Stimulated activated CD8-positive, alpha-beta memory T cell treated with anti-CD3 and anti-CD28 coated beads, Interleukin-15, amount 100 ng/mL, for 24 hours (primary cell): ENCODE data around the gene EFCAB5.
"Not testable (repeated sequence)": the region's sequence is repeated elsewhere in the genome, so short reads cannot be mapped to it uniquely, and the experiment has no call there.

Source experiments
- DNase-seq: peaks from one replicate; pipeline ENCODE4 v3.0.0-alpha.2; 2020; ENCODE audit warnings: low read depth

Gene EFCAB5

DNA sequence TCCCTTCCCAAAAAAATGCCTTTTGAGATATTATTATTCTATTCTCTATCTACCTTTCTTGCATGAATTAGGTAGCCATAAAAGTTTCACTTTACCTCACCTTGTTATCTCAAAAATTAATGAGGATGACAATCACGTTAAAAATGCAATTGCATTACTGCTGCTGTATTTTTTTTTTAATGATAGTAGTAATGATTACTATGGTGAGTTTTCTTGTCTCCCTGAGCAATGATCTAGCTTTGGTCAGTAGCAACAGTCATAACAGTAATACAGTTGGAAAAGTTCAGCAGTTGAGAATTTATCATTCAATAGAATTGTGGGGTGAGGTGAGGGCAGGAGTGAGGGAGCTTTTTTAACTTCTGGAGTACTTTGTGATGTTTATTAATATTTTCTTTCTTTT, at the start of gene EFCAB5:
EFCAB5 (plus strand) TSS at position 301 of the 400 bp plus-strand sequence. CDS start 163 bp downstream, outside the sequence.
- DNase-seq = no peak

DNA sequence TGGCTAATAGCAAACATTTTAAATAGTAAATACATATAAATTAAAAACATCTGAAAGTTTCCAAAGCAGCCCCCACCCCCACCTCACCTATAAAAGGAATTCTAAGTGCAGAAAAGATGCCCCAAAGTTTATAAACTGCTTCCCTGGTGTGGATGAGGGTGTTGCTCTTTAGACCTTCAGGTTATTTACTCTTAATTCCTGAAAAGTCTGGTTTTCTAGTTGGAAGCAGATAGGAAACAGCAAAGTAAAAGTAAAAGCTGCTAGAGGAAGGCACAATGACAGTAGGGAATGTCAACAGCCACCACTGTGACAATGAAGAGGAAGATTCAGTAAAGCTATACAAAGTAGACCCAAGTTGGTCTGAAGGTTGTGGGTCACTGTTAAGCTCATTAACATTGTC, 49.2 kb upstream of the EFCAB5 start:
- DNase-seq = no peak

DNA sequence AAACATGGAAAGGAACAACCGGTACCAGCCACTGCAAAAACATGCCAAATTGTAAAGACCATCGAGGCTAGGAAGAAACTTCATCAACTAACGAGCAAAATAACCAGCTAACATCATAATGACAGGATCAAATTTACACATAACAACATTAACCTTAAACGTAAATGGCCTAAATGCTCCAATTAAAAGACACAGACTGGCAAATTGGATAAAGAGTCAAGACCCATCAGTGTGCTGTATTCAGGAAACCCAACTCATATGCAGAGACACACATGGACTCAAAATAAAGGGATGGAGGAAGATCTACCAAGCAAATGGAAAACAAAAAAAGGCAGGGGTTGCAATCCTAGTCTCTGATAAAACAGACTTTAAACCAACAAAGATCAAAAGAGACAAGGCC, 44.3 kb upstream of the EFCAB5 start:
- not testable (repeated sequence) for DNase-seq

DNA sequence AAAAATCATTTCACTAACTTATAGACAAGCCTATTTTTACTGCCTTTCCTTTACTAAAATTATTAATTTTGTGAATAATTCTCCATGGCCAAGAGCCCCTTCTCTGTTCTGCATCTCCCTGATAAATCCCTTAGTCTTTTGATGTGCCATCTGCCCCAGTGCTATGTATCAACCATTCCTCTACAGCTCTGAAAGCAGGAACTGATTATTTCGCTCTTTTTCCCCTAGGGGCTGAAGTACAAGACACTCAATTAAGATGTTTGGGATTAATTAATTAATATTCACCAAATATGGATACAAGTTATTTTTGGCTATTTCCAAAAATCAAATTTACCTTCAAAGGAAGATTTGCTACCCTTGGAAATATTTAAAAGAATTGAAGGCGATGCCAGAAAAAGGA, 38.0 kb upstream of the EFCAB5 start:
- no peak for DNase-seq

DNA sequence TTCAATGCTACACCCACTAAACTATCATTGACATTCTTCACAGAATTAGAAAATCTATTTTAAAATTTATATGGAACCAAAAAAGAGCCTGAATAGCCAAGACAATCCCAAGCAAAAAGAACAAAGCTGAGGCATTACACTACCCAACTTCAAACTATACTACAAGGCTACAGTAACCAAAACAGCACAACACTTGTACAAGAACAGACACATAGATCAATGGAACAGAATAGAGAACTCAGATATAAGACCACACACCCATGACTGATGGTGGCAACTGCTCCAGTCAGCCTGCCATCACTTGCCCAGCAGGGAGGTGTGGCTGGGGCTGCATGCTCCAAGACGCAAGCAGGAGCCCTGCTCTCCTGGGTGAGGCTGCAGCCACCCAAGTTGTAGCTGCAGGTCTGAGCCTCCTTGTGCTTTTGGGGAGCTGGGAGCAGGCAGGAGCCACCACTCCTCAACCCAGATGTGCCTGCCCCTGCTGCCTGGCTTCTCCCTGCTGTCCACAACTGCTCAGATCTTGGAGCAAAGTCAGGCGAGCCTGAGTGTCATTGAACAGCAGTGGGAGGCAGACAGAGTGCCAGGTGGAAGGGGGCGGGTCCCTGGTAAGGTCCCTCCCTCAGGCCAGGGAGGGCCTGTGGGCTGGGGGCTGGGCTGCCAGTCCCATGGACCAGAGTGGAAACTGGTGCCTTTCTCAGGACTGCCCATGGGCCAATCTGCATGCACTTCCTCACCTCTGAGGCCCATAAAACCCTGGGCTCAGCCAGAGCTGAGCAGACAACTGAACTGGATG, 36.2 kb upstream of the EFCAB5 start:
- no peak for DNase-seq

DNA sequence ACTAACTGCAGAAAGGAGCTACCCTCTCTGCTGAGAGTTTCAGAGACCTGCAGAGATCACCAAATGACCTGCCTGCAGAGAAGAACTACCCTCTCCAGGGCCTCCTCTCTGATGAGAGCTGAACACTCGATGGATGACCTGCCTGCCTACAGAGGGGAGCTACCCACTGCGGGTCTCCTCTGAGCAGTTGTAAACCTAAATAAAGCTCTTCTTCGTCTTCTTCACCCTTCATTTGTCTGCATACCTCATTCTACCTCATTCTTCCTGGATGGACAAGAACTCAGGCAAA, 35.6 kb upstream of the EFCAB5 start:
- DNase-seq = no peak

DNA sequence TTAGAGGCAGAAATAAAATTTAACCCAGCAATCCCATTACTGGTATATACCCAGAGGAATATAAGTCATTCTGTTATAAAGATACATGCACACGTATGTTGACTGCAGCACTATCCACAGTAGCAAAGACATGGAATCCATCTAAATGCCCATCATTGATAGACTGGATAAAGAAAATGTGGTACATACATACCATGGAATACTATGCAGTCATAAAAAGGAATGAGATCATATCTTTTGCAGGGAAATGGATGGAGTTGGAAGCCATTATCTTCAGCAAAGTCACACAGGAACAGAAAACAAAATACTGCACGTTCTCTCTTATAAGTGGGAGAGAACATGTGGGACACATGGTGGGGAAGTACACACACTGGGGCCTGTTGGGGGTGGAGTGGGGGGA, 34.5 kb upstream of the EFCAB5 start:
- no peak for DNase-seq

DNA sequence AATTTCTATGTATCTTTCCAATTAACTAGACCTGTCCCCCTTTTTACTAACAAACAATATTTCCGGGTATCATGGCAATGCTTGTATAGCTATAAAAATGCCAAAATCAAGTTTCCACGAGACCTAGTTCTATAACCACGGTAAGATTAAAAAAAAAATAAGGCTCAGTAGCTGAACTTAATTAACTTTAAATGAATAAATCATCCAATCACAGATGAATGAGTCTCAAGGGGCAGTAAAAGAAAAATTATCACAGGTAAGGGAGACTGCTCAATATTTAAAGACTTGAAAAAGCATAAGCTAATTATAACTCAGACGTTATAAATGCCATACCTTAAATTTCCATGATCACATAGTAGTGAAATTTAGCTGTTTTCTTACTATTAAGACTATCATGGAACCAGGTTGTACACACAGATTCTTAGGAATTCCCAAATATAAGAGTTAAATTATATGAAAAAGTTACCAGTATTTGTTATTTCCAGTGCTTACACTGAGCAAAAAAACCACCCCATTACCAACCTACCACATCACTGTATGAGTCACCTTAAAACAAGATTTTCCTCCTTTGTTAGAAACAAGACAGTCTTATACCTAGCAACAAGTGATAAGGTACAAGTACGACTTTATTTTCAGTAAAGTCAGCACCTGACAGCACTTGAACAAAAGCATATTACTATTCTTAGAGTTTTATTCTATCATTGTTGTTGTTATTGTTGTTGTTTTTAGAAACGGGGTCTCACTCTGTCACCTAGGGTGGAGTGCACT, 32.0 kb upstream of the EFCAB5 start:
- DNase-seq = no peak

DNA sequence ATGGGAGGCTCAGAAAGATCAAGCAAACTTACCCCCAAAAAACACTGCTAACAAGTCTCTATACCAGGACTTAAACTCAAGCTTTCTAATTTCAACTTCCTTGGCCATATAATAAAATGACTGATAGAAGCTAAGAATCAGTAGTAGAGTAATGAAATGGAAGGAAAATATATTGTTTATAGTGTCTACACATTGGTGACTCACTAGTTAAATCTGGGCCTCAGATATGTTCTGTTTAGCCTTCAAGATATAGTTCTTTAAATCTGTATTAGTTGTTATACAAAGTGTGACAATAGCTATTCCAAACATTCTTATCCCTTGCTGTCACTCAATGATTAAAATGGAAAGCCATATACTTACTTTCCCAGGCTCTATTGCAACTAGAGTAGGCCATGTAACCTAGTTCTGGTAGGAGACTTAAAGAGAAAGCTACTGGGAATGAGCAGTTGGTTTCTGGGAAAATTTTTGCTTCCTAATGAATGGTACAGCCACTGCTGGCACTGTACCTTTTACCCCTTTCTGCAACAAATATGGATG, 29.7 kb upstream of the EFCAB5 start:
- DNase-seq = no peak

DNA sequence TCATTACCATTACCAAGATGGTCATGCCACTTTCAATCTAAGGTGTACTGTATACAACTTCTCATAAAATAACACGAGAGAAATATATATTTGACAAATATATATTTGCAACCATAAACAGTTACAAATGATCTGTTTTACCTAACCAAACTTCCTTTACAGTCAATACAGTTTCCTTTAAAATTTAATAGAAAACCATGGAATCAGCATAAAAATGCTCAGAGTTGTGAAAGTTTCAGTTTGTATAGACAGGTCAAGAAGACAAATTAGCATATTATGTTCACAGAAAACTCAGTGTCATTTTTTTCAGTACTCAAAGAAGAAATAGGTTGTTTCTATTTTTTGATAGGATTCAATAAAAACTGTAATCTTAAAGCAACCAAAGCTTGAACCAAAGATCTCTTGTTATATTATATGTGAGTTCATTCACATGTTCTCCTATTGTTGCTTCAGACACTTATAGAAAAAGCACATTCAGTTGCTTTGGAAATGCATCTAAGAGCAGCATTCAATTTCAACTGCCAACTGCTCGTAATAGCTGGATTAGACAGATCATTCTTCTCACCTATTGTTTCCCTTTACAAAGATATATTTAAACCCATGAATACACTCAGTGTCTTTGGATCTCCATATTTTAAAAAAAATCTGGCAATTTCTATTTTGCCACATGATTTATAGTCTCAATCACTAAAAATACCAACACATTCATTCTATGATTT, 26.5 kb upstream of the EFCAB5 start:
- no peak for DNase-seq

DNA sequence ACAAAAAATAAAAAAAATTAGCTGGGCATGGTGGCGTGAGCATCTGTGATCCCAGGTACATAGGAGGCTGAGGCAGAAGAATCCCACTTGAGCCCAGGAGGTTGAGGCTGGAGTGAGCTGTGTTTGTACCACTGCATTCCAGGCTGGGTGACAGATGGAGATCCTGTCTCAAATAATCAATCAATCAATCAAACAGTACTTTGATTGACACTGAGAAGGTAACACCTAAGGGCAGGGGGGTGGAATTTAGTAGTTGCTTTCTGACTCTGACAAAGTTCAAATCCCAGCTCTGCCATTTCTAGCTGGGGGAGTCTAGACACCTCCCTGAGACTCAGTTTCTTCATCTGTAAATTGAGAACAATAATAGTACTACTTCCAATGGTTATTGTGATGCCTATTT, 23.4 kb upstream of the EFCAB5 start:
- no peak for DNase-seq

DNA sequence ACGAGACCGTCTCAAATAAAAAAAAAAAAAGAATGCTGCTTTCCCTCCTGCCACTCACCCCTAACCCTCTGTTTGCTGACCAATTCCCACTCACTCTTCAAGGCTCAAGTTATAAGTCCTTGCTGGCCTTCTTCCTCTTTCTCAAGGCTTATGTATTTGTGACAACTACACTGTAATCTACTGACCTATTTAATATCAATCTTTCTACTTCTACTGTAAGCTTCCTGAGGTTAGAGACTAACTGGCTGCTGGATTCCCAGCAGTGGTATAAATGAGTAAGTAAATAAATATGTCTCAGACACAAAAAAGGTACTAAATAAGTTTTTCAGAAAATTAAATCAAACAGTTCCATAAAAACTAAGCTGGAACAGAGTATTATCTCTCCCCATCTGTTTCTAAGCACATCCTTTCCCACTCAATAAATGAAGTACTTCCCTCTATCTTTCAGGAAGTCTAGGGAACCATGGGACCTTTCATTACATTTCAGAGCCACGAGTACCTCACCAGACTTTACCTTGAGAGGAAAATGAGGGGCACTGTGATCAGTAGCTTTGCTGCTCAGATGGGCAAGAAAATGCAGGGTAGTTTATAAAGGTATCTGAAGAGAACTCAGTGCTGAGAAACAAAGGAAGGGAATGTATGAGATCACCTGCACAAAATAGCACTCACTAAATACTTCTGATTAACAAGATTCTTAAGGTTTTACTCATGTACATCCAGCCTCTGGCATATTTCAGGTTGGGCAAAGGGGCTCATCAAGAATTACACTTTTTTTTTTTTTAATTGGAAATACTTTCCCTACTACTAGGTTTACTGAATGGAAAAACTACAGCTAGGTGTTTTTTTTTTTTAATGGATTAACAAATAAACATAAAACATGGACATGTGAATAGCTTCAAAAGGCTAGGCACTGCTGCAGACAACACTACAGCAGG, 22.2 kb upstream of the EFCAB5 start:
- no peak for DNase-seq

DNA sequence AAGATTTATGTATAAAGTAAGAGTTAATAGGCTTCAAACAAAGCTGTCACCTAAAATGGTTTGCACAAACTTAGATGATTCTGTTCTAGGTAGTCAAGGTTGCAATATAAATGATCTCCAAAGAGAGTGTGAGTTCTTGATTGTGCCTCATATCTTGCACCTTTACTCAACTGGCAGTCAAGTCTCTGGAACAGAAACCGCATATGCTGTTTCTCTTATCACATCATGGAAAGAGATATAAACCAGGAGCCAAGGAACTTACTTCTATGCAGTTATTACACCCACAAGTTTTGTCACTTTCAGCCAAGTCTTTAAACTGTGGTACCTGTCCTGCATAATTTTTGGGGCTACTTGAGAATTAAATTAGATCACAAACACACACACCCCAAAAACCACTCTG, 16.6 kb upstream of the EFCAB5 start:
- DNase-seq = no peak

DNA sequence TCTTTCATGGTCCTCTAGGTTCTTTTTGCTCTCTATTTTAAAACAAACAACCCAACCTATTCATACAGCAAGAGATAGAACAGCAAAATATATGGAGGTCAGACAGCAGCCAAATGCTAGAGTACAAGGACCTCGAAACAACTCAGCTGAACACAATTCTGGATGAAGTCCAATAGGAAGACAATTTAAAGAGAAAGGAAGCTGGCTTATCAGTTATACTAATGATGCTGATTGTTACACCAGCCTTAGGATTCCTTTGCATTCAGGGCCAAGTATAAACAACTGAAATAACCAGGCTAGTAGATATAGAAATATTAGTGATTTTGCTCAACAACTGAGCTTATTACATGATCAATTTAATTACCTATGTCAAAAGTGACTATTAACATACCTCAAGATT, 13.9 kb upstream of the EFCAB5 start:
- no peak for DNase-seq

DNA sequence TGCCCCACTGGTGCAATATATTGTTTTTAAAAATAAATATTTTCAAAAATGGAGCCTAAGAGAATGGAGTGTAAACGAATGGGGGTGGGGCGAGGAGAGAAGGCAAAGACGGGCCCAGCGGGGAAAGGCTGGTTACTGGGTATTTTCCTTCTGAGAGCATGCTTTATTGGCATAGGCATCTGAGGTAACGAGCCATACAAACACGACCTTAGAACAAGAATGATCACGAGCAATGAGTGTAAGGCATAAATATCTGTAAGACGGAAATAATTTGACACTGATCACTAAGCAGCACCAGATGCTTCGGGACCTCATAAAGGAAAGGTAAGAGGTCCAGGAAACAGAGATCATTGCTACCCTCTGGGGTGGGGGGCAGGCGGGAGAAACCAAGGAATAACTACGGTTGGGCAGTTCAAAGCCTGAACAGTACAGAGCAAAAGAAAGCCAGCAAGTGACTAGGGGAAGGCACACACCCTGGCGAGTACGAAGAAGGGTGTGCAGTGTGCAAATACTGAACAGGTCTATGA, 12.4 kb upstream of the EFCAB5 start:
- DNase-seq = no peak

DNA sequence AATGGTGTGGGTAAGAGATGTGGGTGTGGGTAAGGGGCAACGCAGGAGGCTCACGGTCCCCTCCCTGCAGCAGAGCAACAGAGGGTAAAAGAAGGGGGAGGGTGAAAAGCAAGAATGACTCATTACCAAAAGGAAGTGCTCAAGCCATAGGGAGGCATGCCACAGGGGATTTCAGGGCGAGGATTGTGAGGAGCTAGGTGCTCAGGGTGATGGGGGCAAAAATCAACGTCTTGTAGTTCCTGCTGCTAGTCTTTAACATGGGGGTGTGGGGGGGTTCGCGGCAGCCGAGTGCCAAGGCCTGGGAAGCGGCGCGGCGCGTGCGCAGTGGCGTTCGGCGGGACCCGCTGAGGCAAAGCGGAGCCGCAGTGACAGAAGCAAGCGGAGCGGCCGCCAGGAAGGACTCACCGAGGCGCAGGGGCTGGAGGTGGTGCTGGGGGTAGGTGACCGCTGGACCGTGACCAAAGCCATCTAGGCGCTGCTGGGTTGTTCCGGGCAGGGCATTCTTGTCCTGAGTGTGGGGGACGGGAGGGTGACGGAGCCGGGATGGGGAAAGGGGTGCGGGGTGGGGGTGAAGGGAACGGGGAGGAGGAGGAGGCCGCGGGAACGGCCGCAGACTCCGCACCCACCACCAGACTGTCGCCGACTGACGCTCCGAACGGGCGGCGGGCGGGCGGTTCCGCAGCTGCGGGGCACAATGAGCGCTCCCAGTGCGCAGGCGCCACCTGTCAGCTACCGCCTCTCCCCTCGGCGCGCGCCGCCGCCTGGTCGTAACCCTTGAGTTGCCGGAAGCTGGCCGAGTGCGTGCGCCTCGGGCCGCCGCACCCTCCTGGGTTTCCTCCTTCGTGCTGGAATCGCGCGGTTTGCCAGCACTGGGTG, 11.7 kb upstream of the EFCAB5 start, which contains the start of gene SSH2:
SSH2 (minus strand) TSS at position 696 of the 876 bp plus-strand sequence; CDS start at position 468, 228 bp downstream.
- DNase-seq = peak; percentile 75

DNA sequence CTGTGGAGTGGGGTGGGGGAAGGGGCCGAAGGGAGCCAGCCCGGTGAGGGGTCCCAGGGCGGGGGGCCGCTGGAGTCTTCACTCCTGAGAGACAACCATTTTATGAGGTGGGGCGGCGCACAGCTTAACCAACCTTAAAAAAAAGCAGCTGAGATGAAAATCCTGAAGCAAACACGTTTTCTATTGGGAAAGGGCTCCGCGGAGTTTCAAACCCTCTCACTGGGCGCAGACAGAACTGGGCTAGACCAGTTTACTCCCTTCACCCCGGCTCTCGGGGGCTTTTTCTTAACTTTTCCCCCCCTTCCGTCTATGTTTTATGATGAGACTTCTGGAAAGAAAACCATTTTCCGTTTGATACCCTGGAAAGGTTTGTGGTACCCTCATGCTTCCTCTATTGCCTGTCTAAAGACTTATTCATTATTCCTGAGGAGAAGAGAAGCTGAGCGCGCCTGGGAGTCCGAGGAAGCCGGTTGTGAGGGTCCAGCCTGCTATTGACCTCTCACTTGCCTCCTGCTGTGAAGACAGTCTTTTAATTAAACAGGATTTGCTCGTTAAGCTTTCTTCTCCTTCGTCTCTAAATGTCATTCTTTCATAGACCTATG, 10.9 kb upstream of the EFCAB5 start:
- DNase-seq = no peak

DNA sequence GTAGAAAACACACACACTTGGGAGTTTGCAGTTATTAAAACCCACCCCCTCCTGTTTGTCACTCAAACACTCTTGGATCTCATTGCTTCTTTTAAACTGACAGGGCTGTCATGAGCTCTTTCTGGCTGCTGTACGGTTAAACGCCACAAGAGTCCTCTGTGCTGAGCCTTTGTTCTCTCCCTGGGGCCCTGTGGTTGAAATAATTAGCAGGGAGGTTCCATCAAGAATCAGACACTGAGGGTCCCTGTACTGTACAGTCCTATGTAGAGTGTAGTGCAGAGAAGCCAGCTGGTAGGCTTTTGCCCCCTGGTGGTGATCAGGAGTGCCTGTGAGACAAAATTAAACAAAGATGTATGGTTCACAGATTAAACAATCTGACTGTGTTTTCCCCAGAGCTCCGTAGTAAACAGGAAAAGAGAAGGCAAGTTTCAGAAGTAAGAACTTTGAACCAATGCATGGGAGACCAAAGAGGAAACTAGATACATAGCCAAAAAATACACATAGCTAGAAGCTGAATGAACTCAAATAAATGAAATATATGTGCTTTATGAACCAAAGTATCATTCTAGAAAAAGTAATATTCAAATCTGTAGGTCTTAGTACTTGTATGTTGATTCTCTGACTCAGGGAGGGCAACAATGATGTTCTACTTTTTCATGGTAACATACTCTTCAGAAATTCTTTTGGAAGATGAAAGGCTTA, 10.1 kb upstream of the EFCAB5 start:
- no peak for DNase-seq

DNA sequence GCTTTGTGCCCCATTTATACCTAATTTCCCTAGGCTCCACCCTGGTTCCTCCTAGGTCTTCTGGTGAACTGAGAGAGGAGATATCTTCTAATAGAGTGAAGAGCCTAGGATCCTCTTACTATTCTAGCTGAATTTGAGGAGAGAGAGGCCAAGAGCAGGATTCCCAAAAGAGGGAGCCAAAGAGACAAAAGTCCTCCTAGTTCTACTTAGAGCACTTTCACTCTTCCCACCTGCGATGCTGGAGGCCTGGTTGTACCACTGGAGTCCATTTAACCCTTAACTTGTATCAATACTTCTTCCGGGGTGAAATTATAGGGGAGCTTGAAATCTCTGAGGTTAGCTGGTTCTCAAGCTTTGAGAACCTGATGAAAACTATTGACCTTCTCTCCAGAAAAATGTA, 8.1 kb upstream of the EFCAB5 start:
- no peak for DNase-seq
